Stimulated activated CD4-positive, alpha-beta T cell treated with anti-CD3 and anti-CD28 coated beads, Interleukin-2, amount 100 ng/mL, for 4 hours (primary cell): Measurements from ENCODE around the gene SNX30.

Experiments
- DNase-seq: peaks from one replicate; pipeline ENCODE4 v3.0.0-alpha.2; 2020; ENCODE audit warnings: low read depth

Gene SNX30

DNA sequence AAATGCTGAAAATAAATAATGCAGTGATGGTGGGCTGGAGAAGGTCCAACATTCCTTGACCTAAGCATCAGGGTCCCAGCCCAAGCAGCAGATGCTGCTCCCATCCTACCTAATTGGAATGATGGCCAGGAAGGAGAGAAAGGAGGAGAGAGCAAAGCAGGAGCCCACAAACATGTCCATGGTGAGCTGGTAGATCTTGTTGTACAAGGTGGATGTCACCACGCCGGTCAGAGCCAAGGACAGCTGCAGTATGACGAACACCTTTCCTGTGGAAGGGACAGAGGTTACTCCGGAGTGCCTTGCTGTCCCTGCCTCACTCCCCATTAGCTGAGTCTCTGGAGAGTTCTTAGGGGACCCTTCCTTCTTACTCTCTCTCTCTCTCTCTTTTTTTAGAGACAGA, 135.8 kb downstream of the SNX30 start:
- DNase-seq: no peak

DNA sequence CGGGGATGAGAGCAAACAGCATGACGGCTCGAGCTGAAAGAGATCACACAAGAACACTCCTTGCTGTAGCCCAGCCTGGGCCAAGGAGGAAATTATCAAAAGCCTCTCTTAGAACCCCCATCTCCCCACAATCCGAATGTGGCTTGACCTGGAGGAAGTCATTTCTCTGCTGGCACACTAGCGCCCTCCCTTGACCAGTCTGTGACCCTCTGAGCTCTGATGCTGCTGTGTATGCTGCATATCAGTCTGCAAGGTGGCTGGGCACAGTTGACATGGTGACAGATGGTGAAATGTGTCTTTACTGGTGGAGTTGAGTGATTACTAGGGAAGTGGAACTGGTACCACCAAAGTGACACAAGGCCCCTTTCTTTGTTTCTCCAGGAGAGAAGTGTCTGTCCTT, 136.8 kb downstream of the SNX30 start:
- no peak for DNase-seq

- DNase-seq: no peak
Measured at GRCh38 chr9:112890106-112891081, 139.8 kb downstream of the SNX30 start, which contains the start of gene SLC46A2. TSS of gene SLC46A2 (minus strand) at chr9:112890876. CDS start at chr9:112890681, 195 bp downstream.

DNA sequence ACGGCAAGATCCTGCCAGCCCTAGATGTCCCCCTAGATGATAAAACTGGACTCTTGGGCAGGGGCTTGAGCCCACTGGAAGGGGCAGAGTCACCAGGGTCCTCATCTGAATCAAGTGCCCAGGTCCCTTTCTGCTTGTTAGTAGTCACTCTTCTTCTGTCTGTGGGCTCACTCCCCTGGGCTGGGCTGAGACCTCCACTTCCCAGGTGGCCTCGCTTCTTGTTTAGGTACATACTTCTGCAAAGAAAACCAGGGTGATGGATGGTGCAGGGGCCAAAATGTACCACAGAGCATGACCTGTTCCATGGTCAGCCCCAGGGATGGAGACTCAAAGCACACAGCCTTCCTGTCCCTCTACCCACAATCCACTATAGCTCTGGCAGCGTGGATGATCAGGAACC, 141.0 kb downstream of the SNX30 start:
- DNase-seq: no peak

DNA sequence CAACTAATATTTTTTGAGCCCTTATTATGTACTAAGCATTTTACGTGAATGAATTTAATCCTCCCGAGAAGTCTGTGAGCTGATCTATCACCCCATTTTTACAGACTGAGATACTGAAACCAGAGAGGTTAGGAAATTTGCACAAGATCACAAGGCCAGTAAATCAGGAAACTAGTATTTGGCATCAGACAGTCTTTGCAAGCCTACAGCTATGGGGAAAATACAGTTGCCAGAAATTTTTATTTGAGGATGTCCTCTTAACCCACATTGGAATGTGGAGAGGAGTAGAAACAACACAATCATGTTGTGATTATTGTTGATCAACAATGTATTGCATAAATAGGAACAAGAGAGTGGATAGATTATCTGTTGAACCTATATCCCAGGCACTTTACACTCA, 142.4 kb downstream of the SNX30 start:
- DNase-seq: no peak

DNA sequence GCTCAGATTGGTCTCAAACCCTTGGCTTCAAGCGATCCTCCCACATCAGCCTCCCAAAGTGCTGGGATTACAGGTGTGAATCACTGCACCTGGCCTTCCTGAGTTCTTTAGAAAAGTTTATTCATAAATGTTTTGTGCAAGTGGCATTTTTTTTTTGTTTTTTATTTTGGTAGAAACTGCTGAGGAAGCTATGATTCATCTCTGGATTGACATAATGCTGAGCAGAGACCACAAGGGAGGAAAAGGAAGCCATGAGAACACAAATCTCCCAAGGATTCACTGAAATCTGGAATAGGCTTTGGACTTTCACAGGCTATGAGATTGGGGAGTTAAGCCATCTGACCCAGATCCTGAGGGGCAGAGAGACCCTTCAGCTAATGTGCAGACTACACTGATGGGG, 143.5 kb downstream of the SNX30 start:
- no peak for DNase-seq

- no peak for DNase-seq
Measured at GRCh38 chr9:112894699-112895098, 144.1 kb downstream of the SNX30 start.

GRCh38 chr9:112896131-112896530, 145.6 kb downstream of the SNX30 start:
- no peak for DNase-seq

DNA sequence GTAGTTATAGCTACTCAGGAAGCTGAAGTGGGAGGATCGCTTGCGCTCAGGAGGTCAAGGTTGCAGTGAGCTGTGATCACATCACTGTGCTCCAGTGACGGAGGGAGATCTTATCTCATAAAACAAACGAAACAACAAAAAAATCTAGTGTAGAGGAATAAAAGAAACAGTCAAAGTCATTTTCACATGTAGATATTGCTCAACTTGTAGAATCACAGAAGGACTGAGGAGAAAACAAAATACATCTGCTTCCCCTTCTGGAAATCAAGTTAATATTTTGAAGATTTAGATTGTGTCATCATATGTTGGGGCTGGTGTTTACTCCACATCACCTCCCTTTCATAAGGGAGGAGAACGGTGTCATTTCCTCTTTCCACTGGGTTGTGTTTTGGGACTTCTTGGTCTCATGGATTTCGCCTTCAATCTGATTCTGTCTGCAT, 148.3 kb downstream of the SNX30 start:
- DNase-seq: no peak

DNA sequence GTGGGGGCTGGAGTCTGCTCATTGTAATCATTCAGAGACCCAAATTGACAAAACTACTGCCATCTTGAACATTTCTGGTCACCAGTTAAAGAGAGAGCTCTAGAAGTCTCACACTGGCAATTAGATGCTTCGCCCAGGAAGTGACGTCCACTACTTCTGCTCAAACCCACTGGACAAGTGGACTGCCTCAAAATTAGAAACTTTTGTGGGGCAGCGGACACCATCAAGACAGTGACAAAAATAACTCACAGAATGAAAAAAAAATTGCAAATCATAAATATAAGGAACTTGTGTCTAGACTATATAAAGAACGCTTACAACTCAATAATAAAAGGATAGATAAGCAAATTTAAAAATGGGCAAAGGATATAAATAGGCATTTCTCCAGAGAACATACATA, 149.9 kb downstream of the SNX30 start:
- no peak for DNase-seq

GRCh38 chr9:112900901-112901300, 150.3 kb downstream of the SNX30 start:
- DNase-seq: no peak

- DNase-seq: no peak
Measured at GRCh38 chr9:112905084-112905483, 154.5 kb downstream of the SNX30 start.

DNA sequence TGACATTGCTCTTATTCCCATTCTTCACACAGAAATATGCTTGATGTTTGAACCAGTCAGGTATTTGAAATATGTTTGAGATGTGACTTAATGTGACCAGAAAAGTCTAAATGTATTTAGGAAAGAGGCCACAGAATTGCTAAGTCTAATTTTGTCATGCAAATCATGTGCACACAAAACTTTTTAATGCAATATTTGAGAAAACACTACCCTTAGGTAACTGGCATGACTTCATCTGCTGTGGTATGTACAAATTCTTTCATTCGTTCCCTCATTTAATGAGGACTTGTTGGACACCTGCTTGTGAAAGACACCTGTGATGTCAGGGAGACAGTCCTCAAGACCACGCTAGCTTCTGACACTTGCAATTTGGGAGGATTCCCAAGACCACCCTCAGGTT, 161.2 kb downstream of the SNX30 start:
- DNase-seq: no peak

GRCh38 chr9:112912636-112913035, 162.1 kb downstream of the SNX30 start:
- no peak for DNase-seq

GRCh38 chr9:112913326-112913725, 162.8 kb downstream of the SNX30 start:
- DNase-seq: no peak

DNA sequence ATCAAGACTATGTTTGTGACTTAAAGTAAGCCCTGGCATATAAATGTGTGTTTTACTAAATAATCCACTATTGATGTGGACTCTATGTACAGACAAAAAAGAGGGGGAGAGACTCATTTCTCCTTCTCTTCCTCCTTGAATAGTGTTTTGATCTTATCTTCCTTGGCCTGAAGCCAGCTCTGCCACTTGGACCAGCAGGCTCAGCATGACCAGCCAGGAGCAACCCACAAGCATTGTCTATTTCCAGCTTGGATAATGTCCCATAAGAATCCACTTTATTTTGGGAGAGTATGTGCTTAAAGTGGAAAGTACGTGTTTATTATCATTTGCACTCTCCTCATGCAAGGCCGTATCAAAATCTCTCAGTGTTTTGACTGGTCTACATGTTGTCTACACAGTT, 164.0 kb downstream of the SNX30 start:
- no peak for DNase-seq

- no peak for DNase-seq
Measured at GRCh38 chr9:112917047-112917986, 166.8 kb downstream of the SNX30 start.

DNA sequence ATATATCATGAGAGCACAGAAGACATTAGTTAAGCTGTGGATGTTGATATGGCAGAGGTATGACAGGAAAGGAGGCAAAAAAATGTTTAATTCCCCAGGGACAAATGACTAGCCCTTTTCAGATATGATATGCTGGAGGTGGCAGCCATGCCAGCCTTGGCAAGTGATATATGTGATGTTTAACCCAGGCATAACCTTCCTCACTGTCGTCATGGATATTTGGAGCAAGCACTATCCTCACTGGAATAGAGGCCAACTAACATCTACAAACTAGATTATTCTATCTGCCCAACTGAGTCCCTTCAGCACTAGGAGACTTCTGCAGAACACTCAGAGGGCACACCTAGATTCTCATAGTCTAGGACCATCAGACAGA, 167.4 kb downstream of the SNX30 start:
- no peak for DNase-seq

GRCh38 chr9:112921549-112921948, 171.0 kb downstream of the SNX30 start:
- no peak for DNase-seq
